ENCODE data around the gene NRG2. TPM values are rescaled to one million over a fixed set of nuclear protein-coding genes. Genes with fewer than 3 reads are reported as not detected.

The NRG2 gene
- total RNA-seq, 6 experiments from 2014 or later, result 0.07 to 0.77 (median 0.14) TPM; not detected in 1

GRCh38 chr5:139882316-139882715 lies 160.8 kb downstream of the NRG2 start:
- H3K27me3 ChIP-seq, result no peaks in the 10 kb centered on the region
- H3K4me1 ChIP-seq, result no peaks in the 10 kb centered on the region
- 46% methylated on average over 3 of the region's 3 CpGs for WGBS (ENCODE audit: insufficient coverage, low coverage, low lambda C conversion rate, missing lambda C conversion rate)
- H3K36me3 ChIP-seq, result no peaks in the 10 kb centered on the region
- no peaks in the 10 kb centered on the region for H3K9me3 ChIP-seq
- DNase-seq (no peak), ATAC-seq (no peak)
- TF ChIP-seq CTCF (IDR thresholded peaks at IDR 0.05), result no peak
- TF ChIP-seq POLR2A (IDR thresholded peaks at IDR 0.05), result no peak
- no peak overlapping the region for H3K27ac ChIP-seq
- H3K4me3 ChIP-seq, result no peak overlapping the region
- intact Hi-C loops (cut with DNase I), result no loop called here

- Histone ChIP-seq H3K4me1 (no peaks in the 10 kb centered on the region), H3K36me3 (no peaks in the 10 kb centered on the region), H3K4me3 (no peak overlapping the region), H3K27me3 (no peaks in the 10 kb centered on the region), H3K27ac (no peak overlapping the region), H3K9me3 (no peaks in the 10 kb centered on the region)
- intact Hi-C loops (cut with DNase I), result no loop called here
- ATAC-seq, result no peak
- DNase-seq, result no peak
- no peak for TF ChIP-seq CTCF (IDR thresholded peaks at IDR 0.05)
- TF ChIP-seq POLR2A (IDR thresholded peaks at IDR 0.05), result no peak
- WGBS (ENCODE audit: insufficient coverage, low coverage, low lambda C conversion rate, missing lambda C conversion rate), result 60% methylated on average over 3 of the region's 5 CpGs
These were observed 161.9 kb downstream of the NRG2 start for GRCh38 chr5:139881143-139881733.

GRCh38 chr5:139880416-139881142 lies 162.5 kb downstream of the NRG2 start:
- Histone ChIP-seq H3K4me3 (no peak overlapping the region), H3K36me3 (no peaks in the 10 kb centered on the region), H3K9me3 (no peaks in the 10 kb centered on the region), H3K4me1 (no peaks in the 10 kb centered on the region), H3K27ac (no peak overlapping the region), H3K27me3 (no peaks in the 10 kb centered on the region)
- ATAC-seq, result no peak
- intact Hi-C loops (cut with DNase I), result no loop called here
- 79% methylated on average over 10 of the region's 18 CpGs for WGBS (ENCODE audit: insufficient coverage, low coverage, low lambda C conversion rate, missing lambda C conversion rate)
- TF ChIP-seq POLR2A (IDR thresholded peaks at IDR 0.05) (no peak), CTCF (IDR thresholded peaks at IDR 0.05) (no peak)
- peak in 1 of 3 donors; percentile 44 for DNase-seq

GRCh38 chr5:139878093-139878492 lies 165.0 kb downstream of the NRG2 start:
- TF ChIP-seq POLR2A (IDR thresholded peaks at IDR 0.05), result no peak
- DNase-seq (peak in 1 of 3 donors; percentile 26), ATAC-seq (no peak)
- no peak overlapping the region for H3K4me3 ChIP-seq
- no peaks in the 10 kb centered on the region for H3K9me3 ChIP-seq
- WGBS (ENCODE audit: insufficient coverage, low coverage, low lambda C conversion rate, missing lambda C conversion rate), result 100% methylated on average over 1 of the region's 3 CpGs
- H3K27ac ChIP-seq, result no peak overlapping the region
- no peaks in the 10 kb centered on the region for H3K4me1 ChIP-seq
- no peaks in the 10 kb centered on the region for H3K27me3 ChIP-seq
- no peaks in the 10 kb centered on the region for H3K36me3 ChIP-seq
- intact Hi-C loops (cut with DNase I), result no loop called here

GRCh38 chr5:139877129-139877597 lies 165.9 kb downstream of the NRG2 start:
- no peaks in the 10 kb centered on the region for H3K36me3 ChIP-seq
- no peaks in the 10 kb centered on the region for H3K4me1 ChIP-seq
- no peak overlapping the region for H3K4me3 ChIP-seq
- H3K27me3 ChIP-seq, result no peaks in the 10 kb centered on the region
- ATAC-seq (no peak), DNase-seq (no peak)
- 72% methylated on average over 2 of the region's 6 CpGs for WGBS (ENCODE audit: insufficient coverage, low coverage, low lambda C conversion rate, missing lambda C conversion rate)
- TF ChIP-seq POLR2A (IDR thresholded peaks at IDR 0.05) (no peak), CTCF (IDR thresholded peaks at IDR 0.05) (no peak)
- intact Hi-C loops (cut with DNase I), result no loop called here
- no peaks in the 10 kb centered on the region for H3K9me3 ChIP-seq
- H3K27ac ChIP-seq, result no peak overlapping the region
